HepG2 (cell line): Measurements from ENCODE around the gene SMAD2. TPM values are rescaled to one million over a fixed set of nuclear protein-coding genes. Genes with fewer than 3 reads are reported as not detected.

Source experiments
- ATAC-seq: fragments of 200-7000 bp; cut with Tn5 transposase; 3 replicates; pipeline ENCODE4 v1.9.1; 2020; ENCODE audit warnings: mild to moderate bottlenecking, moderate library complexity
- BruUV-seq: library from RNA; stranded (reverse); fragments of 400-500 nt; replicated peaks from 2 replicates; lab custom pipeline; 2021; lab: Mats Ljungman, UMichigan
- CTCF ChIA-PET: fragments of 300-600 bp; formaldehyde crosslinking; extraction: SDS; loops from one replicate; lab custom pipeline; 2021; ENCODE audit warnings: low total read pairs, inconsistent platforms, low intra/inter-chr PET ratio; lab: Yijun Ruan, JAX
- POLR2A ChIA-PET: fragments of 350-600 bp; sonication (Branson Sonifier 250); formaldehyde crosslinking; loops from one replicate; lab custom pipeline; 2020; ENCODE audit warnings: antibody characterized with exemption, inconsistent platforms; lab: Yijun Ruan, JAX
- DNase-seq: peaks from one replicate; pipeline ENCODE4 v3.0.0-alpha.2; 2015; ENCODE audit warnings: low spot score
- FAIRE-seq: peaks from 3 replicates; lab custom pipeline; 2011; peaks lifted over from hg19 to GRCh38; lab: Jason Lieb, UNC
- H2AFZ ChIP-seq: one replicate; pipeline ENCODE4 v1.6.1; 2011; ENCODE audit warnings: low read length, inconsistent platforms
- H3K27ac ChIP-seq: fragments of 300-600 bp; 3 replicates; pipeline ENCODE4 v1.8.0; 2011; ENCODE audit warnings: mixed run types, mild to moderate bottlenecking, mixed read lengths, low read length, inconsistent platforms; ENCODE audit not compliant: insufficient read depth; ENCODE audit errors: extremely low read length
- H3K27me3 ChIP-seq, 2 experiments: fragments of 200-600 bp in 1 of 2; 2 replicates in 1 of 2; 3 replicates in 1 of 2; pipeline versions ENCODE4 v1.6.0 to v1.8.0; 2011; ENCODE audit warnings: low read length in 2 of 2, mild to moderate bottlenecking in 2 of 2, moderate library complexity in 2 of 2, inconsistent platforms in 1 of 2; ENCODE audit not compliant: insufficient read depth in 2 of 2, control insufficient read depth in 1 of 2
- H3K36me3 ChIP-seq, 2 experiments: fragments of 200-600 bp in 1 of 2; replicated peaks in 1 of 2; 2 replicates in 1 of 2; 3 replicates in 1 of 2; pipeline versions ENCODE4 v1.5.1 to v1.8.0; 2011; ENCODE audit warnings: low read length in 2 of 2, inconsistent platforms in 1 of 2; ENCODE audit not compliant: insufficient read depth in 2 of 2, control insufficient read depth in 1 of 2
- H3K4me1 ChIP-seq: 2 replicates; pipeline ENCODE4 v1.5.1; 2012; ENCODE audit warnings: low read length, inconsistent platforms; ENCODE audit not compliant: insufficient read depth
- H3K4me2 ChIP-seq: 2 replicates; pipeline ENCODE4 v1.6.0; 2011; ENCODE audit warnings: low read depth, low read length, inconsistent platforms
- H3K4me3 ChIP-seq, 3 experiments: fragments of 200-600 bp in 1 of 3; sonication (generic), shearing (Covaris generic) in 1 of 3; replicated peaks in 1 of 3; 2 replicates each; pipeline ENCODE4 v1.5.1; 2011 to 2016; ENCODE audit warnings: low read length in 3 of 3, inconsistent platforms in 2 of 3, low read depth in 2 of 3, mild to moderate bottlenecking in 2 of 3, control low read depth in 1 of 3, mixed read lengths in 1 of 3; ENCODE audit not compliant: insufficient read depth in 1 of 3
- H3K79me2 ChIP-seq: one replicate; pipeline ENCODE4 v1.6.1; 2011; ENCODE audit warnings: low read length, inconsistent platforms; ENCODE audit not compliant: insufficient read depth
- H3K9ac ChIP-seq: 2 replicates; pipeline ENCODE4 v1.6.0; 2011; ENCODE audit warnings: mild to moderate bottlenecking, low read depth, low read length, inconsistent platforms; ENCODE audit not compliant: insufficient read depth
- H3K9me3 ChIP-seq: 2 replicates; pipeline ENCODE4 v1.5.1; 2012; ENCODE audit warnings: mild to moderate bottlenecking, low read length
- H4K20me1 ChIP-seq: 2 replicates; pipeline ENCODE4 v1.6.0; 2011; ENCODE audit warnings: inconsistent platforms, mild to moderate bottlenecking, low read length, moderate library complexity; ENCODE audit not compliant: insufficient read depth
- NR2C2 ChIP-seq: sonication (generic); formaldehyde crosslinking; IDR thresholded peaks from 2 replicates; pipeline ENCODE4 v1.4.0; 2020; ENCODE audit warnings: missing genetic modification reagents, mild to moderate bottlenecking, moderate library complexity, borderline replicate concordance
- STAG1 ChIP-seq: sonication (generic); formaldehyde crosslinking; IDR thresholded peaks from 2 replicates; pipeline ENCODE4 v1.4.0; 2020; ENCODE audit warnings: missing genetic modification reagents
- ZFY ChIP-seq: sonication (generic); formaldehyde crosslinking; IDR thresholded peaks from 2 replicates; pipeline ENCODE4 v1.4.0; 2020; ENCODE audit warnings: missing genetic modification reagents
- ZNF510 ChIP-seq: sonication (generic); formaldehyde crosslinking; IDR thresholded peaks from 2 replicates; pipeline ENCODE4 v1.4.0; 2020; ENCODE audit warnings: low read depth, mild to moderate bottlenecking, missing genetic modification reagents
- ZNF598 ChIP-seq: sonication (generic); formaldehyde crosslinking; IDR thresholded peaks from 2 replicates; pipeline ENCODE4 v1.5.1; 2020; ENCODE audit warnings: mild to moderate bottlenecking, missing genetic modification reagents, borderline replicate concordance
- WGBS: methylation state at CpG from one replicate; pipeline ENCODE4 v1.1.6; 2017; ENCODE audit warnings: low lambda C conversion rate; 5-methylcytosine and 5-hydroxymethylcytosine counted together
- in situ Hi-C: cut with HindIII; loops from 2 replicates; pipeline ENCODE4 v1.10.0; 2017; ENCODE audit warnings: low pct_unique_long_range_greater_than_20kb; ENCODE audit not compliant: extremely low pct_ligation_motif_present
- intact Hi-C: fragments of 100-400 bp; cut with micrococcal nuclease; formaldehyde crosslinking; loops from one replicate; pipeline ENCODE4 v1.10.0; 2022; ENCODE audit not compliant: unreplicated experiment
- polyA plus RNA-seq, 8 experiments: library from polyadenylated mRNA; depleted of rRNA in 3 of 8; stranded (reverse) in 7 of 8; unstranded in 1 of 8; fragments of >200 nt; fragmentation: Illumina TruSeq in 4 of 8; extraction: Trizol in 4 of 8; gene quantifications; 2 replicates each; pipeline versions ENCODE4 v1.2.1 to v1.2.3, GENCODE V29; 2011 to 2016; ENCODE audit warnings: low read depth in 4 of 8, missing spikeins in 1 of 8, mixed read lengths in 1 of 8; ENCODE audit not compliant: insufficient read depth in 1 of 8
- total RNA-seq, 5 experiments: library from RNA; depleted of rRNA; stranded (reverse); fragments of >200 nt; fragmentation: Illumina TruSeq; extraction: Trizol; gene quantifications; 2 replicates each; pipeline ENCODE4 v1.2.3, GENCODE V29; 2016; ENCODE audit warnings: low read depth in 1 of 5
- TF ChIP-seq, protein P1 (sequence below): sonication (generic); formaldehyde crosslinking; IDR thresholded peaks from 2 replicates; pipeline ENCODE4 v1.4.0; 2020; ENCODE audit warnings: mild to moderate bottlenecking, missing genetic modification reagents, borderline replicate concordance

The SMAD2 gene
- total and polyA plus RNA-seq, 2 of the 13 experiments (the other 11 are each of a cell fraction or from before 2014, with no cell fraction given), result 40.2 to 96.2 TPM

DNA sequence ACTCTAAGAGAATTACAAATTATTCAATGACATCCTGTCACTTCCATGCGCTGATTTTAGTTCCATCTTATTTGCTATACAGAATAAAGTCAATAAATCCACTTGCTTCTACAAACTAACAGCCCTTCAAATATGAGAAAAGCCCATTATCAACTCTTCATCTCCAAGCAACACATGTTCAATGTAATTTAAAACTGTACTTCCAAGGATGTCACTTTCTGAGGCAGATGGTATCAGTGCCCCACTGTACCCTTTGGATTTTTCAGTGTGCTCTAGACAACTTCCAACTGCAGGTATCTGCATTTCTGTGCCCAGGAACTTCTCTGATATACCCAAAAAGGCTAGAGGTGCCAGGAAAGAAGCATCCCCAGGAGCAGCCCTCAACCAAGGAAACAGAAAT, 87.6 kb downstream of the SMAD2 start:
- 97% methylated on average over 1 of the region's 1 CpG for WGBS
- Histone ChIP-seq H3K4me2 (no peak overlapping the region), H3K9ac (no peak overlapping the region), H3K36me3 (peaks cover 5 to 48% of the 10 kb centered on the region in 2 experiments), H3K27me3 (no peaks in the 10 kb centered on the region), H3K79me2 (no peaks in the 10 kb centered on the region), H2AFZ (no peak overlapping the region), H3K4me3 (no peak overlapping the region), H3K27ac (no peak overlapping the region), H4K20me1 (no peaks in the 10 kb centered on the region), H3K4me1 (no peaks in the 10 kb centered on the region), H3K9me3 (no peaks in the 10 kb centered on the region)
- no peak for DNase-seq
- ATAC-seq, result no peak
- POLR2A ChIA-PET, result no interaction called here
- CTCF ChIA-PET, result no interaction called here
- no TSS peak for BruUV-seq
- intact Hi-C loops (no loop called here), in situ Hi-C loops (no loop called here)
- no peak for TF ChIP-seq NR2C2 (CRISPR knock-in tag)
- TF ChIP-seq ZFY (CRISPR knock-in tag), result no peak
- TF ChIP-seq, protein P1, sequence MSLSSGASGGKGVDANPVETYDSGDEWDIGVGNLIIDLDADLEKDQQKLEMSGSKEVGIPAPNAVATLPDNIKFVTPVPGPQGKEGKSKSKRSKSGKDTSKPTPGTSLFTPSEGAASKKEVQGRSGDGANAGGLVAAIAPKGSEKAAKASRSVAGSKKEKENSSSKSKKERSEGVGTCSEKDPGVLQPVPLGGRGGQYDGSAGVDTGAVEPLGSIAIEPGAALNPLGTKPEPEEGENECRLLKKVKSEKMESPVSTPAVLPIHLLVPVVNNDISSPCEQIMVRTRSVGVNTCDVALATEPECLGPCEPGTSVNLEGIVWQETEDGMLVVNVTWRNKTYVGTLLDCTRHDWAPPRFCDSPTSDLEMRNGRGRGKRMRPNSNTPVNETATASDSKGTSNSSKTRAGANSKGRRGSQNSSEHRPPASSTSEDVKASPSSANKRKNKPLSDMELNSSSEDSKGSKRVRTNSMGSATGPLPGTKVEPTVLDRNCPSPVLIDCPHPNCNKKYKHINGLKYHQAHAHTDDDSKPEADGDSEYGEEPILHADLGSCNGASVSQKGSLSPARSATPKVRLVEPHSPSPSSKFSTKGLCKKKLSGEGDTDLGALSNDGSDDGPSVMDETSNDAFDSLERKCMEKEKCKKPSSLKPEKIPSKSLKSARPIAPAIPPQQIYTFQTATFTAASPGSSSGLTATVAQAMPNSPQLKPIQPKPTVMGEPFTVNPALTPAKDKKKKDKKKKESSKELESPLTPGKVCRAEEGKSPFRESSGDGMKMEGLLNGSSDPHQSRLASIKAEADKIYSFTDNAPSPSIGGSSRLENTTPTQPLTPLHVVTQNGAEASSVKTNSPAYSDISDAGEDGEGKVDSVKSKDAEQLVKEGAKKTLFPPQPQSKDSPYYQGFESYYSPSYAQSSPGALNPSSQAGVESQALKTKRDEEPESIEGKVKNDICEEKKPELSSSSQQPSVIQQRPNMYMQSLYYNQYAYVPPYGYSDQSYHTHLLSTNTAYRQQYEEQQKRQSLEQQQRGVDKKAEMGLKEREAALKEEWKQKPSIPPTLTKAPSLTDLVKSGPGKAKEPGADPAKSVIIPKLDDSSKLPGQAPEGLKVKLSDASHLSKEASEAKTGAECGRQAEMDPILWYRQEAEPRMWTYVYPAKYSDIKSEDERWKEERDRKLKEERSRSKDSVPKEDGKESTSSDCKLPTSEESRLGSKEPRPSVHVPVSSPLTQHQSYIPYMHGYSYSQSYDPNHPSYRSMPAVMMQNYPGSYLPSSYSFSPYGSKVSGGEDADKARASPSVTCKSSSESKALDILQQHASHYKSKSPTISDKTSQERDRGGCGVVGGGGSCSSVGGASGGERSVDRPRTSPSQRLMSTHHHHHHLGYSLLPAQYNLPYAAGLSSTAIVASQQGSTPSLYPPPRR, result no peak
- no peak for TF ChIP-seq ZNF510 (CRISPR knock-in tag)
- TF ChIP-seq ZNF598 (CRISPR knock-in tag), result no peak
- no peak for TF ChIP-seq STAG1 (CRISPR knock-in tag)
- FAIRE-seq, result no peak
